SHP77 (cell line): ENCODE data around the gene IZUMO4.
A peak's percentile ranks its signal among the peaks of the same experiment; 100 is the strongest.

Experiments used
- DNase-seq, 2 experiments: peaks; one replicate each; lab custom pipeline; 2025; lab: John Stamatoyannopoulos, UW

Gene IZUMO4

GRCh38 chr19:2059422-2060201, 37.1 kb upstream of the IZUMO4 start:
- peak; percentile 75 to 76 for DNase-seq

- DNase-seq = peak in 1 of 2 experiments; percentile 33
Measured at GRCh38 chr19:2060884-2061494, 35.7 kb upstream of the IZUMO4 start.

GRCh38 chr19:2061495-2062388, 35.0 kb upstream of the IZUMO4 start:
- peak; percentile 98 to 99 for DNase-seq

- DNase-seq = no peak
Measured at GRCh38 chr19:2062389-2062729, 34.4 kb upstream of the IZUMO4 start.

- DNase-seq = no peak
Measured at GRCh38 chr19:2062770-2063169, 33.9 kb upstream of the IZUMO4 start.

- DNase-seq = no peak
Measured at GRCh38 chr19:2063824-2064223, 32.9 kb upstream of the IZUMO4 start.

GRCh38 chr19:2064395-2064787, 32.3 kb upstream of the IZUMO4 start:
- DNase-seq = peak in 1 of 2 experiments; percentile 32

- peak; percentile 44 to 56 for DNase-seq
Measured at GRCh38 chr19:2064788-2065524, 31.8 kb upstream of the IZUMO4 start.

GRCh38 chr19:2070436-2070827, 26.3 kb upstream of the IZUMO4 start:
- DNase-seq = no peak

- DNase-seq = no peak
Measured at GRCh38 chr19:2070986-2071673, 25.6 kb upstream of the IZUMO4 start.

- no peak for DNase-seq
Measured at GRCh38 chr19:2072757-2073551, 23.8 kb upstream of the IZUMO4 start.

- no peak for DNase-seq
Measured at GRCh38 chr19:2076526-2076944, 20.2 kb upstream of the IZUMO4 start.

GRCh38 chr19:2077398-2077797, 19.3 kb upstream of the IZUMO4 start:
- no peak for DNase-seq

GRCh38 chr19:2077833-2078619, 18.7 kb upstream of the IZUMO4 start:
- DNase-seq = no peak

- no peak for DNase-seq
Measured at GRCh38 chr19:2079076-2079864, 17.4 kb upstream of the IZUMO4 start.

- no peak for DNase-seq
Measured at GRCh38 chr19:2079865-2080301, 16.8 kb upstream of the IZUMO4 start.

- no peak for DNase-seq
Measured at GRCh38 chr19:2080336-2080988, 16.3 kb upstream of the IZUMO4 start.
